BJ (cell line): Measurements from ENCODE around the gene ZFR2. TPM values are rescaled to one million over a fixed set of nuclear protein-coding genes. Genes with fewer than 3 reads are reported as not detected.

Experiments
- CTCF ChIA-PET: fragments of 350-600 bp; formaldehyde crosslinking; extraction: SDS; loops from one replicate; lab custom pipeline; 2021; ENCODE audit warnings: antibody characterized with exemption, inconsistent platforms; lab: Yijun Ruan, JAX
- POLR2A ChIA-PET: fragments of 300-600 bp; sonication (Branson Sonifier 250); formaldehyde crosslinking; extraction: SDS; loops from one replicate; lab custom pipeline; 2021; ENCODE audit warnings: antibody characterized with exemption; lab: Charles Lee
- DNase-seq: peaks from one replicate; pipeline ENCODE4 v3.0.0-alpha.2; 2011; ENCODE audit warnings: low read depth
- H3K27me3 ChIP-seq: 2 replicates; pipeline ENCODE4 v1.6.0; 2011; ENCODE audit warnings: low read length; ENCODE audit not compliant: control insufficient read depth, insufficient read depth
- H3K36me3 ChIP-seq: 2 replicates; pipeline ENCODE4 v1.5.1; 2011; ENCODE audit warnings: low read length; ENCODE audit not compliant: control insufficient read depth, insufficient read depth
- H3K4me3 ChIP-seq: 2 replicates; pipeline ENCODE4 v1.5.1; 2011; ENCODE audit warnings: low read depth, mild to moderate bottlenecking, control low read depth, low read length
- polyA plus RNA-seq: library from polyadenylated mRNA; depleted of rRNA; stranded (reverse); fragments of >200 nt; gene quantifications from 2 replicates; pipeline ENCODE4 v1.2.3, GENCODE V29; 2011
- TF ChIP-seq, protein P1 (sequence below): IDR thresholded peaks from 2 replicates; pipeline ENCODE4 v1.5.1; 2011; ENCODE audit warnings: low read depth, mild to moderate bottlenecking, control low read depth, inconsistent platforms, low read length, moderate library complexity; ENCODE audit not compliant: insufficient read depth

ZFR2 gene
- polyA plus RNA-seq, 1 experiment = 0.15 TPM

DNA sequence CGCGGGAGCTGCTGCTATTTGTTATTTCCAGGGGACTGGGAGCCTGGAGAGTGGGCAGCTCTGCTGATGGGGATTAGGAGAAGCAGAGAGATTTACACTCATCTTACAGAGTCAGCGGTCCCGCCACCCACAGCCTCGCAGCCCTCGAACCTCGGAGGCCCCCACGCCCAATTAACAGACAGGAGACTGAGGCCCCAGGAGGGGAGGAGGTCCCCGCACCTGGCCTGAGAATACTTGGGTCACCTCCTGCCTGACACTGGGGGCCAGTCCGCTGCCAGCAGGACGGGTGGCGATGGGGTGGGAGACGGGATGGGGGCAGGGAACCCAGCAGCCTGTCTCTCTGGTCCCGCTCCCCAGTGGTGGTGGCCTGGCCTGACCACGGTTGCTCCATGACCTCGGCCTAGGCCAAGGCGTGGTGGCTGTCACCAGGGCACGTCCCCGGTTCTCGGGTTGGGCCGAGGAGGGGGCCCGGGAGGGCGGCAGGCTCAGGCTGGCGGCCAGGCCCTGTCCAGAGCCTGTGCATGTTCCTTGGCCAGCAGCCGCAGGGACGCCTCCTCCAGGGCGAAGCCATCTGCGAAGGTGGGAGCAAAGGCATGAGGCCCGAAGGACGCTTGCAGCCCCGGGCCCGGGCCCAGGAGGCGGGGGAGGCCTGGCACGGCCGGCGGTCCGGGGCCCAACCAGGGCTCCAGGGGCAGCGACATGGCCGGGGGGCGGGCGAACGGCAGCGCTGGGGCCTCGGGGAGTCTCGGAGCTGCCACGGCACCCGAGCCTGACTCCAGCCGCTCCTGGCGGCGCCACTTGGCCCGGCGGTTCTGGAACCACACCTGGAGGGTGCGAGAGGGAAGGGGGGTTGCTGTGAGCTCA lies 98.5 kb downstream of the ZFR2 start:
- peaks cover 7% of the 10 kb centered on the region for H3K36me3 ChIP-seq
- DNase-seq = no peak
- H3K4me3 ChIP-seq = no peak overlapping the region
- no peaks in the 10 kb centered on the region; the same call in 1 of the 2 replicates for H3K27me3 ChIP-seq
- ChIA-PET CTCF (interaction anchor here (1.7 kb wide), 1 partner anchor 8 kb away, joined by 5 read pairs; the partner anchor contains the start of gene MRPL54), POLR2A (no interaction called here)
- TF ChIP-seq, protein P1, sequence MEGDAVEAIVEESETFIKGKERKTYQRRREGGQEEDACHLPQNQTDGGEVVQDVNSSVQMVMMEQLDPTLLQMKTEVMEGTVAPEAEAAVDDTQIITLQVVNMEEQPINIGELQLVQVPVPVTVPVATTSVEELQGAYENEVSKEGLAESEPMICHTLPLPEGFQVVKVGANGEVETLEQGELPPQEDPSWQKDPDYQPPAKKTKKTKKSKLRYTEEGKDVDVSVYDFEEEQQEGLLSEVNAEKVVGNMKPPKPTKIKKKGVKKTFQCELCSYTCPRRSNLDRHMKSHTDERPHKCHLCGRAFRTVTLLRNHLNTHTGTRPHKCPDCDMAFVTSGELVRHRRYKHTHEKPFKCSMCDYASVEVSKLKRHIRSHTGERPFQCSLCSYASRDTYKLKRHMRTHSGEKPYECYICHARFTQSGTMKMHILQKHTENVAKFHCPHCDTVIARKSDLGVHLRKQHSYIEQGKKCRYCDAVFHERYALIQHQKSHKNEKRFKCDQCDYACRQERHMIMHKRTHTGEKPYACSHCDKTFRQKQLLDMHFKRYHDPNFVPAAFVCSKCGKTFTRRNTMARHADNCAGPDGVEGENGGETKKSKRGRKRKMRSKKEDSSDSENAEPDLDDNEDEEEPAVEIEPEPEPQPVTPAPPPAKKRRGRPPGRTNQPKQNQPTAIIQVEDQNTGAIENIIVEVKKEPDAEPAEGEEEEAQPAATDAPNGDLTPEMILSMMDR = no peak

DNA sequence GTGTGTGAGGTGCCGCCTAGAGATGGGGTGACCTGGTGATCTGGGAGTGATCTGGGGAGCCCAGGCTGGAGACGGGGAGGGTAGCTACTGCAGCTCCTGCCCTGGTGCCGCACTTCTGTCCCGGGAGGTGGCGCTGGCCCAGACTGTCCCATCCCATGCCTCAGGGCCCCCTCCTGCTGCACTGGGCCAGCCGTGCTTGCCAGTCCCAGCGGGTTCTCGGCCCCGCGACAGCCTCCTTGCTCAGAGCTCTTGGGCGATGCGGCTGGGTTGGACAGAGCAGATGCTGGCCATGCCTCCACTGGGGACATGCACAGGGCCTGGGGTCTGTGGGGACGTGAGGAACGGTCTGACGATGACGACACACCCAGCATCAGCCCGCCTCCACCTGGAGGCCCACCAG lies 99.3 kb downstream of the ZFR2 start:
- CTCF ChIA-PET = interaction anchor here (0.6 kb wide), 1 partner anchor 423 kb away, joined by 3 read pairs; no protein-coding TSS in a partner anchor
- Histone ChIP-seq H3K27me3 (no peaks in the 10 kb centered on the region), H3K4me3 (no peak overlapping the region), H3K36me3 (peaks cover 7% of the 10 kb centered on the region)
- TF ChIP-seq, protein P1 = no peak
- DNase-seq = no peak
- POLR2A ChIA-PET = no interaction called here

DNA sequence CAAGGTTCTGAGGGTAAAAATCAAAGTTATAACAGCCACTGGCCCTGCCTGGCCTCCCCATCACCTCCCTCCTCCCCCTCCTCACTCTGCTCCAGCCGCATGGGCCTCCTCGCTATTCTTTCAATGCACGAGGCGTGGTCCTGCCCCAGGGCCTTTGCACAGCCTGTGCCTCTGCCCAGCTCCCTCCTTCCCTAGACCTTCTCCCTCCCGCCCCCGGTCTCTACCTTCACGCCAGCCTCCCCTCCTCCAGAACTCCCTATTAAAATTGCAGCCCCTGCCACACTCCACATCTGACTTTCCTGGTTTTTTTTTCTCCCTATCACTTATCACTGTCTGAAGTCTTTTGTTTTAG lies 100.1 kb downstream of the ZFR2 start:
- CTCF ChIA-PET = no interaction called here
- Histone ChIP-seq H3K4me3 (no peak overlapping the region), H3K27me3 (no peaks in the 10 kb centered on the region), H3K36me3 (peaks cover 7% of the 10 kb centered on the region)
- POLR2A ChIA-PET = no interaction called here
- TF ChIP-seq, protein P1 = no peak
- DNase-seq = no peak

DNA sequence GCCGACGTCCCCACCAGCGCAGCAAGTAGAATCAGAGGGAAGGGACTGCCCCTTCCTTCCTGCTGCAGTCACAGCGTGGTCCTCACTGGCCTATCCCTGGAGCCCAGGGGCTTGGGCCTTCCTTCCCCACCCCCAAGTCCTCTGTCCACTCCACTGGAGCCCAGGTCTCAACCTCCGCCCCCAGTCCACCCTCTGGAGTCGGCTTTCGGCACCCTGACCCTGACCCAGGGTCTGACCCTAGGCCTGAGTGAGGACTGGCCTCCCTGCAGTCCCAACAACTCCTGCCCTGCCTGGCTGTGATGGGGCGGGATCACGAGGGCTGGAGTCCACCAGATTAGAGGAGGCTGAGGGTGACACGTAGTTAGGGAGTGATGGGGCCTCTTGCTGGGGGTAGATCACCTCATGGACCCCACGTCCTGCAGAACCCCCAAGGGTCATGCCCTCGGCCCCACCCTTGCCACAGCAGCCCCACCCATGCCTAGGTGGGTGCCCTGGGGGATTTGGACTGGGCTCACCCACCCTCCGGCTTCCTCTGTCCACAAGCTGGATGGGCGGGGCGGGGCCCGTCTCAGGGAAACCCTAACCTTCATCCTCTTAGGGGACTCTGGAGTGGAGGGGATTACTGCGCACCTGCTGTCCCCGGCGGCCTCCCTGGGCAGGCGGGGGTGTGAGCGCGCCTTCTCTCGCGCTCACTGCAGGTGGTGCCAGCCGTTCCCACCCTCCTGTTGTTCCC lies 100.7 kb downstream of the ZFR2 start:
- Histone ChIP-seq H3K4me3 (no peak overlapping the region), H3K36me3 (peaks cover 7% of the 10 kb centered on the region), H3K27me3 (no peaks in the 10 kb centered on the region)
- DNase-seq = no peak
- TF ChIP-seq, protein P1 = no peak
- ChIA-PET POLR2A (no interaction called here), CTCF (no interaction called here)

DNA sequence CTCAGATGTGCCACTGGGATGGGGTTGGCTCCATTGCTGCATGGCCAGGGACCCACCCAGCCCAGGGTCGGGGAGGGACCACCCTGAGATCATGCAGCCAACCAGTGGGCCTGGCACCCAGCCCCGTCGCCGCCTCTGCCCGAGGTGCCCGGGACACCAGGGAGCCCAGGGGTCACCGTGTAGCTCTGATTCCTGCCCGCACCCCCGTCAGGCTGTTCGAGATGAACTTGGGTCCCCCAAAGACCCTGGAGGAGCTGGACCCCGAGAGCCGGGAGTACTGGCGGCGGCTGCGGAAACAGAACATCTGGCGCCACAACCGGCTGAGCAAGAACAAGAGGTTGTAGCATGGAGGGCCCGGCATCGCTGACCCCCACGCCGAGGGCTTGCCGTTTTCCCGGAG lies 101.8 kb downstream of the ZFR2 start:
- Histone ChIP-seq H3K4me3 (no peak overlapping the region), H3K27me3 (no peaks in the 10 kb centered on the region), H3K36me3 (peaks cover 7% of the 10 kb centered on the region)
- POLR2A ChIA-PET = no interaction called here
- TF ChIP-seq, protein P1 = no peak
- CTCF ChIA-PET = no interaction called here
- DNase-seq = no peak
